IMR-90 (cell line): Measurements from ENCODE around the gene PEX10. TPM values are rescaled to one million over a fixed set of nuclear protein-coding genes. Genes with fewer than 3 reads are reported as not detected.

ENCODE experiments used
- ATAC-seq: fragments of 200-7000 bp; cut with Tn5 transposase; 2 replicates; pipeline ENCODE4 v1.9.1; 2020; ENCODE audit warnings: low read depth, mild to moderate bottlenecking, moderate library complexity
- BruUV-seq: library from RNA; stranded (reverse); fragments of 400-500 nt; replicated peaks from 2 replicates; lab custom pipeline; 2021; lab: Mats Ljungman, UMichigan
- CTCF ChIA-PET: fragments of 300-600 bp; formaldehyde crosslinking; extraction: SDS; loops from one replicate; lab custom pipeline; 2021; ENCODE audit warnings: antibody characterized with exemption; lab: Yijun Ruan, JAX
- POLR2A ChIA-PET: fragments of 300-600 bp; sonication (Branson Sonifier 250); formaldehyde crosslinking; loops from one replicate; lab custom pipeline; 2022; ENCODE audit warnings: antibody characterized with exemption; ENCODE audit not compliant: unreplicated experiment; lab: Charles Lee
- DNase-seq: peaks from one replicate; pipeline ENCODE4 v3.0.0; 2013
- H2AFZ ChIP-seq: replicated peaks from 2 replicates; pipeline ENCODE3; 2013; ENCODE audit warnings: low read length, mild to moderate bottlenecking; ENCODE audit not compliant: poor library complexity
- H2AK5ac ChIP-seq: 2 replicates; pipeline ENCODE4 v1.6.1; 2013; ENCODE audit warnings: low read depth, low read length, inconsistent platforms
- H2AK9ac ChIP-seq: replicated peaks from 2 replicates; pipeline ENCODE3; 2013; ENCODE audit warnings: mild to moderate bottlenecking, low read depth, low read length, moderate library complexity; ENCODE audit not compliant: poor library complexity
- H2BK120ac ChIP-seq: 2 replicates; pipeline ENCODE4 v1.6.1; 2013; ENCODE audit warnings: low read depth, low read length, inconsistent platforms
- H2BK15ac ChIP-seq: 3 replicates; pipeline ENCODE4 v1.6.1; 2013; ENCODE audit warnings: low read depth, low read length, inconsistent platforms
- H2BK20ac ChIP-seq: 2 replicates; pipeline ENCODE4 v1.6.1; 2013; ENCODE audit warnings: low read depth, mild to moderate bottlenecking, inconsistent platforms, low read length, moderate library complexity
- H2BK5ac ChIP-seq: 2 replicates; pipeline ENCODE4 v1.6.1; 2013; ENCODE audit warnings: mild to moderate bottlenecking, low read depth, low read length, inconsistent platforms; ENCODE audit not compliant: poor library complexity, severe bottlenecking
- H3K14ac ChIP-seq: replicated peaks from 2 replicates; pipeline ENCODE4 v1.6.1; 2013; ENCODE audit warnings: low read depth, low read length, inconsistent platforms
- H3K18ac ChIP-seq: 2 replicates; pipeline ENCODE4 v1.6.1; 2013; ENCODE audit warnings: low read depth, low read length, control low read depth
- H3K23ac ChIP-seq: 2 replicates; pipeline ENCODE4 v1.6.1; 2013; ENCODE audit warnings: low read depth, low read length, inconsistent platforms
- H3K27ac ChIP-seq: 2 replicates; pipeline ENCODE4 v1.5.1; 2013; ENCODE audit warnings: mild to moderate bottlenecking, control low read depth, low read length; ENCODE audit not compliant: insufficient read depth
- H3K27me3 ChIP-seq: 2 replicates; pipeline ENCODE4 v1.6.1; 2013; ENCODE audit warnings: low read length; ENCODE audit not compliant: control insufficient read depth, insufficient read depth
- H3K36me3 ChIP-seq: 2 replicates; pipeline ENCODE4 v1.6.1; 2013; ENCODE audit warnings: low read length, mixed read lengths; ENCODE audit not compliant: control insufficient read depth, insufficient read depth
- H3K4ac ChIP-seq: 2 replicates; pipeline ENCODE4 v1.6.1; 2013; ENCODE audit warnings: low read depth, low read length, inconsistent platforms
- H3K4me1 ChIP-seq: 2 replicates; pipeline ENCODE4 v1.6.1; 2013; ENCODE audit warnings: low read length, mixed read lengths; ENCODE audit not compliant: control insufficient read depth, insufficient read depth
- H3K4me2 ChIP-seq: 2 replicates; pipeline ENCODE4 v1.6.1; 2013; ENCODE audit warnings: low read depth, mild to moderate bottlenecking, control low read depth, low read length, moderate library complexity
- H3K4me3 ChIP-seq: 2 replicates; pipeline ENCODE4 v1.5.1; 2013; ENCODE audit warnings: low read depth, mild to moderate bottlenecking, control low read depth, low read length, moderate library complexity; ENCODE audit not compliant: insufficient read depth
- H3K56ac ChIP-seq: 2 replicates; pipeline ENCODE4 v1.6.1; 2013; ENCODE audit warnings: low read length, inconsistent platforms; ENCODE audit not compliant: insufficient read depth; ENCODE audit errors: extremely low read depth
- H3K79me1 ChIP-seq, 2 experiments: 2 replicates each; pipeline ENCODE4 v1.6.1; 2013; ENCODE audit warnings: low read length in 2 of 2, inconsistent platforms in 1 of 2, low read depth in 1 of 2
- H3K9ac ChIP-seq: 2 replicates; pipeline ENCODE4 v1.6.1; 2013; ENCODE audit warnings: low read depth, low read length, control low read depth
- H3K9me1 ChIP-seq: 2 replicates; pipeline ENCODE4 v1.6.1; 2013; ENCODE audit warnings: low read length, inconsistent platforms; ENCODE audit not compliant: insufficient read depth
- H3K9me3 ChIP-seq: 2 replicates; pipeline ENCODE4 v1.6.1; 2013; ENCODE audit warnings: low read length; ENCODE audit not compliant: control insufficient read depth, insufficient read depth
- H4K20me1 ChIP-seq: 2 replicates; pipeline ENCODE4 v1.6.1; 2013; ENCODE audit warnings: low read length, inconsistent platforms; ENCODE audit not compliant: insufficient read depth
- H4K5ac ChIP-seq: 2 replicates; pipeline ENCODE4 v1.6.1; 2013; ENCODE audit warnings: mild to moderate bottlenecking, low read depth, low read length, control low read depth
- H4K8ac ChIP-seq, 2 experiments: 2 replicates each; pipeline ENCODE4 v1.6.1; 2013; ENCODE audit warnings: low read depth in 2 of 2, low read length in 2 of 2, control low read depth in 1 of 2, inconsistent platforms in 1 of 2
- H4K91ac ChIP-seq: 2 replicates; pipeline ENCODE4 v1.6.1; 2013; ENCODE audit warnings: low read depth, low read length, inconsistent platforms; ENCODE audit not compliant: insufficient read depth
- BHLHE40 ChIP-seq: fragments of 150-350 bp; IDR thresholded peaks from 2 replicates; pipeline ENCODE4 v1.6.1; 2016; ENCODE audit warnings: mild to moderate bottlenecking, low read depth, low read length
- MXI1 ChIP-seq: IDR thresholded peaks from 2 replicates; pipeline ENCODE4 v1.6.1; 2012; ENCODE audit warnings: low read depth, mild to moderate bottlenecking, low read length, moderate library complexity, borderline replicate concordance
- NFE2L2 ChIP-seq: fragments of 150-350 bp; IDR thresholded peaks from 2 replicates; pipeline ENCODE4 v1.6.1; 2016; ENCODE audit warnings: low read depth, mild to moderate bottlenecking, low read length
- POLR2A ChIP-seq: IDR thresholded peaks from 2 replicates; pipeline ENCODE4 v1.6.1; 2012; ENCODE audit warnings: mild to moderate bottlenecking, low read depth, low read length
- RAD21 ChIP-seq: IDR thresholded peaks from 2 replicates; pipeline ENCODE4 v1.6.1; 2012; ENCODE audit warnings: low read length, improper control_type of control experiment
- RCOR1 ChIP-seq: IDR thresholded peaks from 2 replicates; pipeline ENCODE4 v1.6.1; 2012; ENCODE audit warnings: mild to moderate bottlenecking, low read length, improper control_type of control experiment; ENCODE audit not compliant: insufficient replicate concordance
- RFX5 ChIP-seq: IDR thresholded peaks from 2 replicates; pipeline ENCODE4 v1.8.0; 2012; ENCODE audit warnings: low read depth, mild to moderate bottlenecking, low read length, moderate library complexity
- SMC3 ChIP-seq: fragments of 150-350 bp; IDR thresholded peaks from 2 replicates; pipeline ENCODE4 v1.6.1; 2016; ENCODE audit warnings: low read depth, mild to moderate bottlenecking, antibody characterized with exemption, low read length, moderate library complexity
- WGBS, 2 experiments: methylation state at CpG; one replicate each; pipeline versions ENCODE4 v1.1.5 to v1.1.7; 2013; ENCODE audit warnings: missing lambda C conversion rate in 2 of 2; ENCODE audit not compliant: insufficient read length in 1 of 2; ENCODE audit errors: extremely low coverage in 2 of 2; 5-methylcytosine and 5-hydroxymethylcytosine counted together
- dilution Hi-C: fragments of 300-500 bp; cut with HindIII; formaldehyde crosslinking; loops from one replicate; pipeline ENCODE4 v1.14.3; 2018; ENCODE audit warnings: low sequenced_read_pairs; ENCODE audit not compliant: unreplicated experiment
- in situ Hi-C: fragments of 300-500 bp; cut with MboI; formaldehyde crosslinking; loops from 3 replicates; pipeline ENCODE4 v1.14.3; 2019; ENCODE audit warnings: low sequenced_read_pairs, inconsistent platforms, mixed read lengths
- intact Hi-C: fragments of 100-400 bp; cut with micrococcal nuclease; formaldehyde crosslinking; loops from 2 replicates; pipeline ENCODE4 v1.10.0; 2022
- polyA plus RNA-seq, 3 experiments: library from polyadenylated mRNA; depleted of rRNA; stranded (reverse); fragments of >200 nt; gene quantifications; 2 replicates each; pipeline ENCODE4 v1.2.3, GENCODE V29; 2012; ENCODE audit warnings: low replicate concordance in 1 of 3
- total RNA-seq: library from RNA; depleted of rRNA; stranded (reverse); fragments of >200 nt; gene quantifications from 2 replicates; pipeline ENCODE4 v1.2.3, GENCODE V29; 2012
- TF ChIP-seq, protein P1 (sequence below): conservative IDR thresholded peaks from 2 replicates; pipeline ENCODE4 v1.5.1; 2012; ENCODE audit warnings: mild to moderate bottlenecking, low read depth, low read length, improper control_type of control experiment
- TF ChIP-seq, protein P2 (sequence below): fragments of 150-350 bp; IDR thresholded peaks from 2 replicates; pipeline ENCODE4 v1.6.1; 2016; ENCODE audit warnings: low read depth, mild to moderate bottlenecking, low read length, moderate library complexity, borderline replicate concordance

The PEX10 gene
- total and polyA plus RNA-seq, 2 of the 4 experiments (the other 2 are of a cell fraction): 16.9 to 19.7 TPM

DNA sequence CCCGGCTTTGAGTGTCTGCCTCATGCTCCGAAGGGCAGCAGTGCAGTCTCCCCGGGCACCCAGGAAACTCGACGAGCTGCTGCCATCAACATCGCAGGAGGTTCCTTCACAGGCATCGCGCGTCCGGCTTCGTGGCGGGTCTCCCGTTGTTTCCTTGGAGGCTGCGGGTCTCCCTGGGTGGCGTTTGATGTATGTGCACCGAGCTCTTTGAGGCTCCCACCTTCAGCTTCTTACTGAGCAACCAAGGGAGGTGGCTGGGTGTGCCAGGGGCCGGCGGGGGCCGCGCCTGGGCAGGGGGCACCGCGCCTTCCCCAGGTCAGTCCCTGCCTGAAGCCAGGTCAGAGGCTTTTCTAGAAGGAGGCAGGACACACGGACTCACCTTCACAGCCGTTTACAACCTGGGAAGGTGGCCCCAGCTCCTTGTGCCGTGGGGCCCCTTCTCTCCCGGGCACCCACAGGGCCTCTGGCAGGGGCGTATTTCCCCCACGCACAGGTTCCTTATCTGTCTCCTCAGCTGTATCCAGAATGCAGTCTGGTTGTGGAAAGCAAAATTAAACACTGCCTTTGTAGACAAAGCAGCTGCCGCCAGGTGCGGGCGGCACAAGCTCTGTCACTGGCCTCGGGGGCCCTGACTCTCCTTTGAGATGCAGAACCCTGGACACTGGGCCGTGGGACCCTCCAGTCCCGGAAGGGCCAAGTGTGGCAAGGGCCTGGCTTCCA, 21.7 kb upstream of the PEX10 start:
- no peaks in the 10 kb centered on the region for H3K36me3 ChIP-seq
- no peak overlapping the region for H3K23ac ChIP-seq
- no peak overlapping the region for H2AFZ ChIP-seq
- H3K79me1 ChIP-seq: no peaks in the 10 kb centered on the region
- no peak overlapping the region for H2BK5ac ChIP-seq
- TF ChIP-seq, protein P1, sequence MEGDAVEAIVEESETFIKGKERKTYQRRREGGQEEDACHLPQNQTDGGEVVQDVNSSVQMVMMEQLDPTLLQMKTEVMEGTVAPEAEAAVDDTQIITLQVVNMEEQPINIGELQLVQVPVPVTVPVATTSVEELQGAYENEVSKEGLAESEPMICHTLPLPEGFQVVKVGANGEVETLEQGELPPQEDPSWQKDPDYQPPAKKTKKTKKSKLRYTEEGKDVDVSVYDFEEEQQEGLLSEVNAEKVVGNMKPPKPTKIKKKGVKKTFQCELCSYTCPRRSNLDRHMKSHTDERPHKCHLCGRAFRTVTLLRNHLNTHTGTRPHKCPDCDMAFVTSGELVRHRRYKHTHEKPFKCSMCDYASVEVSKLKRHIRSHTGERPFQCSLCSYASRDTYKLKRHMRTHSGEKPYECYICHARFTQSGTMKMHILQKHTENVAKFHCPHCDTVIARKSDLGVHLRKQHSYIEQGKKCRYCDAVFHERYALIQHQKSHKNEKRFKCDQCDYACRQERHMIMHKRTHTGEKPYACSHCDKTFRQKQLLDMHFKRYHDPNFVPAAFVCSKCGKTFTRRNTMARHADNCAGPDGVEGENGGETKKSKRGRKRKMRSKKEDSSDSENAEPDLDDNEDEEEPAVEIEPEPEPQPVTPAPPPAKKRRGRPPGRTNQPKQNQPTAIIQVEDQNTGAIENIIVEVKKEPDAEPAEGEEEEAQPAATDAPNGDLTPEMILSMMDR: no peak
- TF ChIP-seq RAD21 (no peak), MXI1 (no peak), NFE2L2 (no peak), POLR2A (no peak), BHLHE40 (no peak), RCOR1 (no peak), SMC3 (no peak), RFX5 (no peak)
- TF ChIP-seq, protein P2, sequence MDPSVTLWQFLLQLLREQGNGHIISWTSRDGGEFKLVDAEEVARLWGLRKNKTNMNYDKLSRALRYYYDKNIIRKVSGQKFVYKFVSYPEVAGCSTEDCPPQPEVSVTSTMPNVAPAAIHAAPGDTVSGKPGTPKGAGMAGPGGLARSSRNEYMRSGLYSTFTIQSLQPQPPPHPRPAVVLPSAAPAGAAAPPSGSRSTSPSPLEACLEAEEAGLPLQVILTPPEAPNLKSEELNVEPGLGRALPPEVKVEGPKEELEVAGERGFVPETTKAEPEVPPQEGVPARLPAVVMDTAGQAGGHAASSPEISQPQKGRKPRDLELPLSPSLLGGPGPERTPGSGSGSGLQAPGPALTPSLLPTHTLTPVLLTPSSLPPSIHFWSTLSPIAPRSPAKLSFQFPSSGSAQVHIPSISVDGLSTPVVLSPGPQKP: no peak
- no peak overlapping the region for H2AK9ac ChIP-seq
- no peak overlapping the region for H2AK5ac ChIP-seq
- ATAC-seq (no peak), DNase-seq (no peak)
- H4K91ac ChIP-seq: no peak overlapping the region
- H2BK120ac ChIP-seq: no peak overlapping the region
- POLR2A ChIA-PET: no interaction called here
- no peak overlapping the region for H4K8ac ChIP-seq
- no peak overlapping the region for H3K4me2 ChIP-seq
- no peak overlapping the region for H3K18ac ChIP-seq
- in situ Hi-C loops (loop anchor here (25.0 kb wide), 1 partner anchor 628 kb away; the partner anchor contains the start of gene PRDM16), dilution Hi-C loops (no loop called here), intact Hi-C loops (loop anchor here (5.0 kb wide), 1 partner anchor 113 kb away; no protein-coding TSS in a partner anchor)
- 57% methylated on average over 13 of the region's 34 CpGs; no CpG with 5 or more reads in 1 of the 2 experiments for WGBS, 2 experiments
- H3K4me3 ChIP-seq: no peak overlapping the region
- no TSS peak for BruUV-seq
- no peak overlapping the region for H3K27ac ChIP-seq
- H3K4me1 ChIP-seq: no peaks in the 10 kb centered on the region
- no peak overlapping the region for H4K5ac ChIP-seq
- H3K9me1 ChIP-seq: no peaks in the 10 kb centered on the region
- no peak overlapping the region for H3K14ac ChIP-seq
- CTCF ChIA-PET: no interaction called here
- H2BK15ac ChIP-seq: no peak overlapping the region
- no peak overlapping the region for H3K4ac ChIP-seq
- no peaks in the 10 kb centered on the region; the same call in 1 of the 2 replicates for H4K20me1 ChIP-seq
- peaks cover 5% of the 10 kb centered on the region; the same call in 1 of the 2 replicates for H3K9me3 ChIP-seq
- no peak overlapping the region for H3K56ac ChIP-seq
- H3K9ac ChIP-seq: no peak overlapping the region
- H3K27me3 ChIP-seq: peaks cover 51% of the 10 kb centered on the region
- H2BK20ac ChIP-seq: no peak overlapping the region
